ENCODE results near the gene PLSCR4.
"Not testable (repeated sequence)": the region's sequence is repeated elsewhere in the genome, so short reads cannot be mapped to it uniquely, and the experiment has no call there.

Gene PLSCR4

GRCh38 chr3:146250449-146251382 is at the start of gene PLSCR4:
Gene PLSCR4 (minus strand): TSS chr3:146251105. CDS start chr3:146222071, 29,034 bp downstream.
- Histone ChIP-seq H3K4me3 (ENCODE audit: low read depth, low read length) (peak within 1 kb of the TSS; percentile 86), H3K9me3 (ENCODE audit: control insufficient read depth, insufficient read depth, low read length) (peaks cover 16% of the 10 kb centered on the region), H3K4me1 (ENCODE audit: control insufficient read depth, insufficient read depth, low read length) (no peaks in the 10 kb centered on the region), H3K27me3 (ENCODE audit: control insufficient read depth, insufficient read depth, low read length) (peaks cover 12% of the 10 kb centered on the region), H3K27ac (ENCODE audit: low read depth, low read length) (no peak within 1 kb of the TSS), H3K9ac (ENCODE audit: low read depth, low read length) (peak within 1 kb of the TSS; percentile 55), H3K36me3 (ENCODE audit: control insufficient read depth, insufficient read depth, low read length) (no peaks in the 10 kb centered on the region)

- H3K9me3 ChIP-seq (ENCODE audit: control insufficient read depth, insufficient read depth, low read length); H3K4me1 ChIP-seq (ENCODE audit: control insufficient read depth, insufficient read depth, low read length); H3K9ac ChIP-seq (ENCODE audit: low read depth, low read length); H3K27ac ChIP-seq (ENCODE audit: low read depth, low read length); H3K27me3 ChIP-seq (ENCODE audit: control insufficient read depth, insufficient read depth, low read length); H3K36me3 ChIP-seq (ENCODE audit: control insufficient read depth, insufficient read depth, low read length): not testable (repeated sequence)
- H3K4me3 ChIP-seq (ENCODE audit: low read depth, low read length), result peak overlapping the region; percentile 13; the same call in 1 of the 2 replicates
Measured at GRCh38 chr3:146293401-146293800, 42.5 kb upstream of the PLSCR4 start.

- Histone ChIP-seq H3K27me3 (ENCODE audit: control insufficient read depth, insufficient read depth, low read length) (no peaks in the 10 kb centered on the region), H3K9ac (ENCODE audit: low read depth, low read length) (no peak overlapping the region), H3K36me3 (ENCODE audit: control insufficient read depth, insufficient read depth, low read length) (no peaks in the 10 kb centered on the region), H3K27ac (ENCODE audit: low read depth, low read length) (peak overlapping the region; percentile 40), H3K4me3 (ENCODE audit: low read depth, low read length) (no peak overlapping the region), H3K4me1 (ENCODE audit: control insufficient read depth, insufficient read depth, low read length) (0 out of 2 replicates have a peak, but pooled peaks cover 3% of the 10 kb centered on the region), H3K9me3 (ENCODE audit: control insufficient read depth, insufficient read depth, low read length) (no peaks in the 10 kb centered on the region)
Measured at GRCh38 chr3:146283781-146284445, 33.0 kb upstream of the PLSCR4 start.

GRCh38 chr3:146280864-146281263 is 30.0 kb upstream of the PLSCR4 start:
- Histone ChIP-seq H3K27ac (ENCODE audit: low read depth, low read length) (no peak overlapping the region), H3K9me3 (ENCODE audit: control insufficient read depth, insufficient read depth, low read length) (no peaks in the 10 kb centered on the region), H3K4me3 (ENCODE audit: low read depth, low read length) (no peak overlapping the region), H3K4me1 (ENCODE audit: control insufficient read depth, insufficient read depth, low read length) (0 out of 2 replicates have a peak, but pooled peaks cover 3% of the 10 kb centered on the region), H3K27me3 (ENCODE audit: control insufficient read depth, insufficient read depth, low read length) (no peaks in the 10 kb centered on the region), H3K9ac (ENCODE audit: low read depth, low read length) (no peak overlapping the region), H3K36me3 (ENCODE audit: control insufficient read depth, insufficient read depth, low read length) (no peaks in the 10 kb centered on the region)

- Histone ChIP-seq H3K4me3 (ENCODE audit: low read depth, low read length) (no peak overlapping the region), H3K9ac (ENCODE audit: low read depth, low read length) (no peak overlapping the region), H3K9me3 (ENCODE audit: control insufficient read depth, insufficient read depth, low read length) (no peaks in the 10 kb centered on the region), H3K4me1 (ENCODE audit: control insufficient read depth, insufficient read depth, low read length) (0 out of 2 replicates have a peak, but pooled peaks cover 3% of the 10 kb centered on the region), H3K27me3 (ENCODE audit: control insufficient read depth, insufficient read depth, low read length) (no peaks in the 10 kb centered on the region), H3K36me3 (ENCODE audit: control insufficient read depth, insufficient read depth, low read length) (no peaks in the 10 kb centered on the region), H3K27ac (ENCODE audit: low read depth, low read length) (no peak overlapping the region)
Measured at GRCh38 chr3:146279951-146280350, 29.0 kb upstream of the PLSCR4 start.

- Histone ChIP-seq H3K4me1 (ENCODE audit: control insufficient read depth, insufficient read depth, low read length) (0 out of 2 replicates have a peak, but pooled peaks cover 3% of the 10 kb centered on the region), H3K36me3 (ENCODE audit: control insufficient read depth, insufficient read depth, low read length) (no peaks in the 10 kb centered on the region), H3K27me3 (ENCODE audit: control insufficient read depth, insufficient read depth, low read length) (no peaks in the 10 kb centered on the region), H3K27ac (ENCODE audit: low read depth, low read length) (no peak overlapping the region), H3K4me3 (ENCODE audit: low read depth, low read length) (no peak overlapping the region), H3K9me3 (ENCODE audit: control insufficient read depth, insufficient read depth, low read length) (no peaks in the 10 kb centered on the region), H3K9ac (ENCODE audit: low read depth, low read length) (no peak overlapping the region)
Measured at GRCh38 chr3:146279013-146279412, 28.1 kb upstream of the PLSCR4 start.

GRCh38 chr3:146277953-146278631 is 27.2 kb upstream of the PLSCR4 start:
- Histone ChIP-seq H3K9me3 (ENCODE audit: control insufficient read depth, insufficient read depth, low read length) (no peaks in the 10 kb centered on the region), H3K27me3 (ENCODE audit: control insufficient read depth, insufficient read depth, low read length) (no peaks in the 10 kb centered on the region), H3K4me3 (ENCODE audit: low read depth, low read length) (no peak overlapping the region), H3K36me3 (ENCODE audit: control insufficient read depth, insufficient read depth, low read length) (no peaks in the 10 kb centered on the region), H3K27ac (ENCODE audit: low read depth, low read length) (no peak overlapping the region), H3K4me1 (ENCODE audit: control insufficient read depth, insufficient read depth, low read length) (0 out of 2 replicates have a peak, but pooled peaks cover 3% of the 10 kb centered on the region), H3K9ac (ENCODE audit: low read depth, low read length) (no peak overlapping the region)

- H3K9me3 ChIP-seq (ENCODE audit: control insufficient read depth, insufficient read depth, low read length), result no peaks in the 10 kb centered on the region
- H3K4me1 ChIP-seq (ENCODE audit: control insufficient read depth, insufficient read depth, low read length), result peaks cover 5% of the 10 kb centered on the region; the same call in 1 of the 2 replicates
- H3K9ac ChIP-seq (ENCODE audit: low read depth, low read length), result no peak overlapping the region
- H3K4me3 ChIP-seq (ENCODE audit: low read depth, low read length), result no peak overlapping the region
- H3K27me3 ChIP-seq (ENCODE audit: control insufficient read depth, insufficient read depth, low read length), result no peaks in the 10 kb centered on the region
- H3K36me3 ChIP-seq (ENCODE audit: control insufficient read depth, insufficient read depth, low read length), result no peaks in the 10 kb centered on the region
- H3K27ac ChIP-seq (ENCODE audit: low read depth, low read length), result no peak overlapping the region
Measured at GRCh38 chr3:146275476-146275875, 24.6 kb upstream of the PLSCR4 start.

GRCh38 chr3:146274833-146275232 is 23.9 kb upstream of the PLSCR4 start:
- Histone ChIP-seq H3K27me3 (ENCODE audit: control insufficient read depth, insufficient read depth, low read length) (no peaks in the 10 kb centered on the region), H3K9me3 (ENCODE audit: control insufficient read depth, insufficient read depth, low read length) (no peaks in the 10 kb centered on the region), H3K4me1 (ENCODE audit: control insufficient read depth, insufficient read depth, low read length) (peaks cover 3% of the 10 kb centered on the region; the same call in 1 of the 2 replicates), H3K36me3 (ENCODE audit: control insufficient read depth, insufficient read depth, low read length) (no peaks in the 10 kb centered on the region), H3K9ac (ENCODE audit: low read depth, low read length) (no peak overlapping the region), H3K4me3 (ENCODE audit: low read depth, low read length) (no peak overlapping the region), H3K27ac (ENCODE audit: low read depth, low read length) (no peak overlapping the region)

- H3K27me3 ChIP-seq (ENCODE audit: control insufficient read depth, insufficient read depth, low read length), result no peaks in the 10 kb centered on the region
- H3K36me3 ChIP-seq (ENCODE audit: control insufficient read depth, insufficient read depth, low read length), result no peaks in the 10 kb centered on the region
- peaks cover 2% of the 10 kb centered on the region; the same call in 1 of the 2 replicates for H3K4me1 ChIP-seq (ENCODE audit: control insufficient read depth, insufficient read depth, low read length)
- no peak overlapping the region for H3K4me3 ChIP-seq (ENCODE audit: low read depth, low read length)
- H3K27ac ChIP-seq (ENCODE audit: low read depth, low read length), result no peak overlapping the region
- no peaks in the 10 kb centered on the region for H3K9me3 ChIP-seq (ENCODE audit: control insufficient read depth, insufficient read depth, low read length)
- H3K9ac ChIP-seq (ENCODE audit: low read depth, low read length), result no peak overlapping the region
Measured at GRCh38 chr3:146273721-146274407, 23.0 kb upstream of the PLSCR4 start.

All from HUES48 (cell line).